OCI-LY1 (cell line): ENCODE measurements around the gene RAB3A.

Experiments used
- H2AFZ ChIP-seq: fragments of 200-600 bp; sonication (generic), shearing (Covaris generic); 2 replicates; pipeline ENCODE4 v1.6.0; 2014; ENCODE audit warnings: antibody characterized with exemption, mild to moderate bottlenecking, low read length
- H3F3A ChIP-seq: fragments of 200-600 bp; sonication (generic), shearing (Covaris generic); 2 replicates; pipeline ENCODE4 v1.6.0; 2014; ENCODE audit warnings: mild to moderate bottlenecking, antibody characterized with exemption, low read length, moderate library complexity; ENCODE audit not compliant: insufficient read depth
- H3K27ac ChIP-seq: fragments of 200-600 bp; sonication (generic); 2 replicates; pipeline ENCODE4 v1.5.1; 2014; ENCODE audit warnings: low read length, mixed run types, mild to moderate bottlenecking, low read depth; ENCODE audit not compliant: poor library complexity, severe bottlenecking
- H3K27me3 ChIP-seq: fragments of 200-600 bp; sonication (generic); 2 replicates; pipeline ENCODE4 v1.6.0; 2014; ENCODE audit warnings: antibody characterized with exemption, mild to moderate bottlenecking, low read length, moderate library complexity; ENCODE audit not compliant: insufficient read depth
- H3K36me3 ChIP-seq: fragments of 200-600 bp; sonication (generic); 2 replicates; pipeline ENCODE4 v1.6.1; 2014; ENCODE audit warnings: mild to moderate bottlenecking, antibody characterized with exemption, low read length, moderate library complexity, mixed read lengths; ENCODE audit not compliant: insufficient read depth
- H3K4me1 ChIP-seq: fragments of 200-600 bp; sonication (generic); 2 replicates; pipeline ENCODE4 v1.5.1; 2014; ENCODE audit warnings: mild to moderate bottlenecking, low read length, moderate library complexity; ENCODE audit not compliant: insufficient read depth, severe bottlenecking
- H3K4me2 ChIP-seq: fragments of 200-600 bp; sonication (generic), shearing (Covaris generic); 2 replicates; pipeline ENCODE4 v1.6.1; 2014; ENCODE audit warnings: low read length
- H3K4me3 ChIP-seq: fragments of 200-600 bp; sonication (generic); 2 replicates; pipeline ENCODE4 v1.5.1; 2014; ENCODE audit warnings: low read length, low read depth, mild to moderate bottlenecking, mixed read lengths; ENCODE audit not compliant: poor library complexity, severe bottlenecking
- H3K79me2 ChIP-seq: fragments of 200-600 bp; shearing (Covaris generic); 2 replicates; pipeline ENCODE4 v1.6.1; 2016; ENCODE audit warnings: mixed run types, low read length, mixed read lengths; ENCODE audit not compliant: insufficient read depth
- H3K9ac ChIP-seq: fragments of 200-600 bp; sonication (generic), shearing (Covaris generic); 2 replicates; pipeline ENCODE4 v1.6.1; 2014; ENCODE audit warnings: mild to moderate bottlenecking, low read length, mixed read lengths
- H3K9me2 ChIP-seq: fragments of 200-600 bp; sonication (generic), shearing (Covaris generic); 2 replicates; pipeline ENCODE4 v1.6.1; 2014; ENCODE audit warnings: low read depth, mild to moderate bottlenecking, low read length, mixed read lengths
- H3K9me3 ChIP-seq: fragments of 200-600 bp; shearing (Covaris generic); 2 replicates; pipeline ENCODE4 v1.6.1; 2014; ENCODE audit warnings: low read length, mixed read lengths
- H4K20me1 ChIP-seq: fragments of 200-600 bp; sonication (generic), shearing (Covaris generic); 2 replicates; pipeline ENCODE4 v1.6.0; 2016; ENCODE audit warnings: mild to moderate bottlenecking, low read length; ENCODE audit not compliant: insufficient read depth
- EZH2 ChIP-seq: fragments of 200-600 bp; sonication (generic), shearing (Covaris generic); IDR thresholded peaks from 2 replicates; pipeline ENCODE4 v1.8.0; 2017; ENCODE audit warnings: borderline replicate concordance, mixed run types, mild to moderate bottlenecking, antibody characterized with exemption, low read length, moderate library complexity, mixed read lengths
- TF ChIP-seq, protein P1 (sequence below): fragments of 200-600 bp; sonication (generic), shearing (Covaris generic); IDR thresholded peaks from 2 replicates; pipeline ENCODE4 v1.5.1; 2017; ENCODE audit warnings: mild to moderate bottlenecking, antibody characterized with exemption, low read length, moderate library complexity, mixed read lengths

The RAB3A gene

GRCh38 chr19:18185538-18185937 lies 18.3 kb downstream of the RAB3A start:
- Histone ChIP-seq H3F3A (peaks cover 4% of the 10 kb centered on the region; the same call in 1 of the 2 replicates), H3K4me3 (no peak overlapping the region), H3K9ac (no peak overlapping the region), H3K9me3 (no peaks in the 10 kb centered on the region), H3K4me1 (peaks cover 5% of the 10 kb centered on the region), H3K4me2 (no peak overlapping the region), H4K20me1 (no peaks in the 10 kb centered on the region), H2AFZ (no peak overlapping the region), H3K36me3 (no peaks in the 10 kb centered on the region), H3K79me2 (no peaks in the 10 kb centered on the region), H3K27ac (no peak overlapping the region), H3K9me2 (no peaks in the 10 kb centered on the region), H3K27me3 (no peaks in the 10 kb centered on the region)
- no peak for TF ChIP-seq EZH2
- TF ChIP-seq, protein P1, sequence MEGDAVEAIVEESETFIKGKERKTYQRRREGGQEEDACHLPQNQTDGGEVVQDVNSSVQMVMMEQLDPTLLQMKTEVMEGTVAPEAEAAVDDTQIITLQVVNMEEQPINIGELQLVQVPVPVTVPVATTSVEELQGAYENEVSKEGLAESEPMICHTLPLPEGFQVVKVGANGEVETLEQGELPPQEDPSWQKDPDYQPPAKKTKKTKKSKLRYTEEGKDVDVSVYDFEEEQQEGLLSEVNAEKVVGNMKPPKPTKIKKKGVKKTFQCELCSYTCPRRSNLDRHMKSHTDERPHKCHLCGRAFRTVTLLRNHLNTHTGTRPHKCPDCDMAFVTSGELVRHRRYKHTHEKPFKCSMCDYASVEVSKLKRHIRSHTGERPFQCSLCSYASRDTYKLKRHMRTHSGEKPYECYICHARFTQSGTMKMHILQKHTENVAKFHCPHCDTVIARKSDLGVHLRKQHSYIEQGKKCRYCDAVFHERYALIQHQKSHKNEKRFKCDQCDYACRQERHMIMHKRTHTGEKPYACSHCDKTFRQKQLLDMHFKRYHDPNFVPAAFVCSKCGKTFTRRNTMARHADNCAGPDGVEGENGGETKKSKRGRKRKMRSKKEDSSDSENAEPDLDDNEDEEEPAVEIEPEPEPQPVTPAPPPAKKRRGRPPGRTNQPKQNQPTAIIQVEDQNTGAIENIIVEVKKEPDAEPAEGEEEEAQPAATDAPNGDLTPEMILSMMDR: no peak

DNA sequence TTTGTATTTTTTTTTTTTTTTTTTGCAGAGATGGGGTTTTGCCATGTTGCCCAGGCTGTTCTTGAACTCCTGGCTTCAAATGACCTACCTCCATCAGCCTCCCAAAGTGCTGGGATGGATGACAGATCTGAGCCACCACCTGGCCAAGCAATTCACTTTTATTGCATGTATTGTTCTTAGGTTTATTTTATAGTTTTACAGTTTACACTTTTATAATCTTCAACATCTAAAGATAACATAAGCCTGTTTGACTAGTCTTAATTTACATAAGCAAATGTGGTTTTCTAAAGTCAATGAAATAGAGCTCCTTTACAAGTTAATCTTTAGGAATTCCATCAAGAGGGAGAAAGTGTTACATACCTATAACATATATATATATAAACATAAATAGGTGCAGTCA lies 20.3 kb downstream of the RAB3A start:
- Histone ChIP-seq H3K36me3 (peaks cover 10% of the 10 kb centered on the region), H3K79me2 (no peaks in the 10 kb centered on the region), H3K9me2 (no peaks in the 10 kb centered on the region), H3K9me3 (no peaks in the 10 kb centered on the region), H3K9ac (no peak overlapping the region), H2AFZ (no peak overlapping the region), H3K4me2 (no peak overlapping the region), H3K27ac (no peak overlapping the region), H3K27me3 (no peaks in the 10 kb centered on the region), H4K20me1 (no peaks in the 10 kb centered on the region), H3K4me1 (peaks cover 5% of the 10 kb centered on the region), H3K4me3 (no peak overlapping the region), H3F3A (0 out of 2 replicates have a peak, but pooled peaks cover 3% of the 10 kb centered on the region)
- no peak for TF ChIP-seq EZH2
- TF ChIP-seq, protein P1: no peak

GRCh38 chr19:18179957-18180356 lies 23.9 kb downstream of the RAB3A start:
- TF ChIP-seq, protein P1: no peak
- no peak for TF ChIP-seq EZH2
- Histone ChIP-seq H3K36me3 (peaks cover 40% of the 10 kb centered on the region), H3K9me3 (no peaks in the 10 kb centered on the region), H3K4me3 (no peak overlapping the region), H3K4me1 (peaks cover 12% of the 10 kb centered on the region), H3K9me2 (no peaks in the 10 kb centered on the region), H3K27me3 (no peaks in the 10 kb centered on the region), H3K79me2 (0 out of 2 replicates have a peak, but pooled peaks cover 2% of the 10 kb centered on the region), H2AFZ (no peak overlapping the region), H4K20me1 (no peaks in the 10 kb centered on the region), H3K4me2 (no peak overlapping the region), H3K27ac (no peak overlapping the region), H3F3A (0 out of 2 replicates have a peak, but pooled peaks cover 3% of the 10 kb centered on the region), H3K9ac (no peak overlapping the region)
